ENCODE measurements around the gene ISCU.

DNA sequence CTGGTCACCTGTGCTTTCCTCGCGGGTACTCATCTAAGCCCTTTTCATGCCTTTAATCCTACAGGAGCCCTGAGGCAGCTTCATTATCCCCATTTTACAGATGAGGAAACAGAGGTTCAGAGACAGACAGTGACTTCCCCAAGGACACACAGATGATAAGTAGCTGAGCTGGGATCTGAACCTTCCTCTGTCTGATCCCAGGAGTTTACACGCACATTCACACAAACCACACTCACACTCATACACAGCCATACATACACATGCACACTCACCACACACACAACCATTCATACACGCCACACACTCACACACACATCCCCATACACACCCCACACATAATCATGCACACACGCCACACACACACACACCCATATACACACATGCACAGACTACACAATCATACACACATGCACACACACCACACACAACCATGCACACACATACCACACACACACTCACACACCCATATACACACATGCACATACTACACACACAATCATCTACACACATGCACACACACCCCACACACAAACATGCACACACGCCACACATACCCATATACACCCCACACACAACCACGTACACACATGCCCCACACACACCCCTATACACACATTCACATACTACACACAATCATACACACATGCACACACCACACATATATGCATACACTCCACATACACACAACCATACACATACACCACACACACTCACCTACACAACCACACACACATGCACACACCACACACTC lies 32.7 kb downstream of the ISCU start:
- TF ChIP-seq, protein P1, sequence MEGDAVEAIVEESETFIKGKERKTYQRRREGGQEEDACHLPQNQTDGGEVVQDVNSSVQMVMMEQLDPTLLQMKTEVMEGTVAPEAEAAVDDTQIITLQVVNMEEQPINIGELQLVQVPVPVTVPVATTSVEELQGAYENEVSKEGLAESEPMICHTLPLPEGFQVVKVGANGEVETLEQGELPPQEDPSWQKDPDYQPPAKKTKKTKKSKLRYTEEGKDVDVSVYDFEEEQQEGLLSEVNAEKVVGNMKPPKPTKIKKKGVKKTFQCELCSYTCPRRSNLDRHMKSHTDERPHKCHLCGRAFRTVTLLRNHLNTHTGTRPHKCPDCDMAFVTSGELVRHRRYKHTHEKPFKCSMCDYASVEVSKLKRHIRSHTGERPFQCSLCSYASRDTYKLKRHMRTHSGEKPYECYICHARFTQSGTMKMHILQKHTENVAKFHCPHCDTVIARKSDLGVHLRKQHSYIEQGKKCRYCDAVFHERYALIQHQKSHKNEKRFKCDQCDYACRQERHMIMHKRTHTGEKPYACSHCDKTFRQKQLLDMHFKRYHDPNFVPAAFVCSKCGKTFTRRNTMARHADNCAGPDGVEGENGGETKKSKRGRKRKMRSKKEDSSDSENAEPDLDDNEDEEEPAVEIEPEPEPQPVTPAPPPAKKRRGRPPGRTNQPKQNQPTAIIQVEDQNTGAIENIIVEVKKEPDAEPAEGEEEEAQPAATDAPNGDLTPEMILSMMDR (IDR thresholded peaks at IDR 0.05): no peak
- TF ChIP-seq EZH2 (IDR thresholded peaks at IDR 0.05) (no peak), EZH2phosphoT487 (IDR thresholded peaks at IDR 0.05) (no peak)

All from neural progenitor cell (in vitro differentiated cells).